ENCODE data around the gene CLPTM1.

GRCh38 chr19:44974857-44975256, 19.7 kb downstream of the CLPTM1 start:
- TF ChIP-seq, protein P1, sequence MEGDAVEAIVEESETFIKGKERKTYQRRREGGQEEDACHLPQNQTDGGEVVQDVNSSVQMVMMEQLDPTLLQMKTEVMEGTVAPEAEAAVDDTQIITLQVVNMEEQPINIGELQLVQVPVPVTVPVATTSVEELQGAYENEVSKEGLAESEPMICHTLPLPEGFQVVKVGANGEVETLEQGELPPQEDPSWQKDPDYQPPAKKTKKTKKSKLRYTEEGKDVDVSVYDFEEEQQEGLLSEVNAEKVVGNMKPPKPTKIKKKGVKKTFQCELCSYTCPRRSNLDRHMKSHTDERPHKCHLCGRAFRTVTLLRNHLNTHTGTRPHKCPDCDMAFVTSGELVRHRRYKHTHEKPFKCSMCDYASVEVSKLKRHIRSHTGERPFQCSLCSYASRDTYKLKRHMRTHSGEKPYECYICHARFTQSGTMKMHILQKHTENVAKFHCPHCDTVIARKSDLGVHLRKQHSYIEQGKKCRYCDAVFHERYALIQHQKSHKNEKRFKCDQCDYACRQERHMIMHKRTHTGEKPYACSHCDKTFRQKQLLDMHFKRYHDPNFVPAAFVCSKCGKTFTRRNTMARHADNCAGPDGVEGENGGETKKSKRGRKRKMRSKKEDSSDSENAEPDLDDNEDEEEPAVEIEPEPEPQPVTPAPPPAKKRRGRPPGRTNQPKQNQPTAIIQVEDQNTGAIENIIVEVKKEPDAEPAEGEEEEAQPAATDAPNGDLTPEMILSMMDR (IDR thresholded peaks at IDR 0.05): no peak
- TF ChIP-seq POLR2A (IDR thresholded peaks at IDR 0.05): no peak

All from testis (tissue), 2 donors.